Measurements from ENCODE around the gene KMT2E. TPM values are rescaled to one million over a fixed set of nuclear protein-coding genes. Genes with fewer than 3 reads are reported as not detected.
"Not testable (repeated sequence)": the region's sequence is repeated elsewhere in the genome, so short reads cannot be mapped to it uniquely, and the experiment has no call there.

Gene KMT2E
- total RNA-seq, 1 experiment from 2014 or later = 32.2 TPM

GRCh38 chr7:104986628-104987259, 27.3 kb upstream of the KMT2E start:
- Histone ChIP-seq H3K4me3 (no peak overlapping the region), H3K4me1 (replicated peaks) (peaks cover 39% of the 10 kb centered on the region), H3K27me3 (replicated peaks) (no peaks in the 10 kb centered on the region), H3K9me3 (replicated peaks) (no peaks in the 10 kb centered on the region), H3K36me3 (peaks cover 48% of the 10 kb centered on the region), H3K27ac (no peak overlapping the region)
- DNase-seq (ENCODE audit: low read depth in 1 of 2, low spot score in 2 of 2) = no peak

- not testable (repeated sequence) for DNase-seq (ENCODE audit: low read depth in 1 of 2, low spot score in 2 of 2); H3K27ac ChIP-seq; H3K27me3 ChIP-seq (replicated peaks); H3K4me3 ChIP-seq; H3K9me3 ChIP-seq (replicated peaks)
- H3K4me1 ChIP-seq (replicated peaks) = peaks cover 32% of the 10 kb centered on the region
- H3K36me3 ChIP-seq = peaks cover 48% of the 10 kb centered on the region
Observed at GRCh38 chr7:104987403-104987802, 26.6 kb upstream of the KMT2E start.

GRCh38 chr7:104990983-104991382, 23.0 kb upstream of the KMT2E start:
- Histone ChIP-seq H3K4me1 (replicated peaks) (peaks cover 5% of the 10 kb centered on the region), H3K27me3 (replicated peaks) (no peaks in the 10 kb centered on the region), H3K9me3 (replicated peaks) (no peaks in the 10 kb centered on the region), H3K4me3 (no peak overlapping the region), H3K36me3 (peaks cover 66% of the 10 kb centered on the region), H3K27ac (no peak overlapping the region)
- DNase-seq (ENCODE audit: low read depth in 1 of 2, low spot score in 2 of 2) = no peak

GRCh38 chr7:104992306-104992705, 21.7 kb upstream of the KMT2E start:
- Histone ChIP-seq H3K9me3 (replicated peaks) (no peaks in the 10 kb centered on the region), H3K4me1 (replicated peaks) (peaks cover 5% of the 10 kb centered on the region), H3K36me3 (peaks cover 66% of the 10 kb centered on the region), H3K27me3 (replicated peaks) (no peaks in the 10 kb centered on the region), H3K27ac (no peak overlapping the region), H3K4me3 (no peak overlapping the region)
- DNase-seq (ENCODE audit: low read depth in 1 of 2, low spot score in 2 of 2) = no peak

- Histone ChIP-seq H3K4me3 (no peak overlapping the region), H3K27ac (no peak overlapping the region), H3K9me3 (replicated peaks) (no peaks in the 10 kb centered on the region), H3K36me3 (peaks cover 57% of the 10 kb centered on the region), H3K4me1 (replicated peaks) (peaks cover 5% of the 10 kb centered on the region), H3K27me3 (replicated peaks) (no peaks in the 10 kb centered on the region)
- DNase-seq (ENCODE audit: low read depth in 1 of 2, low spot score in 2 of 2) = no peak
Observed at GRCh38 chr7:104993217-104993862, 20.7 kb upstream of the KMT2E start.

GRCh38 chr7:104998040-104998752, 15.8 kb upstream of the KMT2E start:
- H3K9me3 ChIP-seq (replicated peaks) = no peaks in the 10 kb centered on the region
- H3K4me3 ChIP-seq = no peak overlapping the region
- DNase-seq (ENCODE audit: low read depth in 1 of 2, low spot score in 2 of 2) = no peak
- no peak overlapping the region for H3K27ac ChIP-seq
- peaks cover 57% of the 10 kb centered on the region for H3K36me3 ChIP-seq
- no peaks in the 10 kb centered on the region for H3K27me3 ChIP-seq (replicated peaks)
- H3K4me1 ChIP-seq (replicated peaks) = peaks cover 7% of the 10 kb centered on the region

- H3K27me3 ChIP-seq (replicated peaks) = no peaks in the 10 kb centered on the region
- H3K4me3 ChIP-seq = no peak overlapping the region
- H3K36me3 ChIP-seq = peaks cover 45% of the 10 kb centered on the region
- H3K27ac ChIP-seq = no peak overlapping the region
- no peak for DNase-seq (ENCODE audit: low read depth in 1 of 2, low spot score in 2 of 2)
- peaks cover 15% of the 10 kb centered on the region for H3K4me1 ChIP-seq (replicated peaks)
- no peaks in the 10 kb centered on the region for H3K9me3 ChIP-seq (replicated peaks)
Observed at GRCh38 chr7:105000200-105000599, 13.8 kb upstream of the KMT2E start.

- H3K4me3 ChIP-seq = no peak overlapping the region
- no peak overlapping the region for H3K27ac ChIP-seq
Observed at GRCh38 chr7:105000927-105001336, 13.1 kb upstream of the KMT2E start.

GRCh38 chr7:105001652-105002184, 12.3 kb upstream of the KMT2E start:
- Histone ChIP-seq H3K27me3 (replicated peaks) (no peaks in the 10 kb centered on the region), H3K4me1 (replicated peaks) (peaks cover 20% of the 10 kb centered on the region), H3K27ac (no peak overlapping the region), H3K4me3 (no peak overlapping the region), H3K9me3 (replicated peaks) (no peaks in the 10 kb centered on the region), H3K36me3 (peaks cover 49% of the 10 kb centered on the region)
- DNase-seq (ENCODE audit: low read depth in 1 of 2, low spot score in 2 of 2) = no peak

More at GRCh38 chr7:105000927-105001336, 13.1 kb upstream of the KMT2E start:
- H3K36me3 ChIP-seq = peaks cover 48% of the 10 kb centered on the region
- H3K4me1 ChIP-seq (replicated peaks) = peaks cover 15% of the 10 kb centered on the region
- H3K27me3 ChIP-seq (replicated peaks) = no peaks in the 10 kb centered on the region
- no peak for DNase-seq (ENCODE audit: low read depth in 1 of 2, low spot score in 2 of 2)
- H3K9me3 ChIP-seq (replicated peaks) = no peaks in the 10 kb centered on the region

- Histone ChIP-seq H3K4me1 (replicated peaks) (peaks cover 20% of the 10 kb centered on the region), H3K27ac (peak overlapping the region; percentile 3; the same call in 1 of the 2 replicates), H3K36me3 (peaks cover 54% of the 10 kb centered on the region), H3K27me3 (replicated peaks) (no peaks in the 10 kb centered on the region), H3K9me3 (replicated peaks) (no peaks in the 10 kb centered on the region), H3K4me3 (no peak overlapping the region)
- peak; percentile 42 to 55 for DNase-seq (ENCODE audit: low read depth in 1 of 2, low spot score in 2 of 2)
Observed at GRCh38 chr7:105003275-105003674, 10.7 kb upstream of the KMT2E start.

GRCh38 chr7:105003872-105004510, 10.0 kb upstream of the KMT2E start:
- Histone ChIP-seq H3K36me3 (peaks cover 53% of the 10 kb centered on the region), H3K4me1 (replicated peaks) (peaks cover 20% of the 10 kb centered on the region), H3K9me3 (replicated peaks) (no peaks in the 10 kb centered on the region), H3K27me3 (replicated peaks) (no peaks in the 10 kb centered on the region), H3K27ac (peak overlapping the region; percentile 3; the same call in 1 of the 2 replicates), H3K4me3 (no peak overlapping the region)
- DNase-seq (ENCODE audit: low read depth in 1 of 2, low spot score in 2 of 2) = no peak

GRCh38 chr7:105005006-105005405, 9.0 kb upstream of the KMT2E start:
- not testable (repeated sequence) for H3K4me3 ChIP-seq; H3K27ac ChIP-seq; H3K27me3 ChIP-seq (replicated peaks); H3K9me3 ChIP-seq (replicated peaks); DNase-seq (ENCODE audit: low read depth in 1 of 2, low spot score in 2 of 2)
- Histone ChIP-seq H3K36me3 (peaks cover 58% of the 10 kb centered on the region), H3K4me1 (replicated peaks) (peaks cover 24% of the 10 kb centered on the region)

- H3K9me3 ChIP-seq (replicated peaks); H3K27me3 ChIP-seq (replicated peaks); H3K4me3 ChIP-seq; H3K27ac ChIP-seq; DNase-seq (ENCODE audit: low read depth in 1 of 2, low spot score in 2 of 2): not testable (repeated sequence)
- Histone ChIP-seq H3K4me1 (replicated peaks) (peaks cover 29% of the 10 kb centered on the region), H3K36me3 (peaks cover 60% of the 10 kb centered on the region)
Observed at GRCh38 chr7:105005486-105005885, 8.5 kb upstream of the KMT2E start.

Data from SJSA1 (cell line).